ENCODE measurements around the gene SAMD11.
"Not testable (repeated sequence)": the region's sequence is repeated elsewhere in the genome, so short reads cannot be mapped to it uniquely, and the experiment has no call there.

The SAMD11 gene, protein sequence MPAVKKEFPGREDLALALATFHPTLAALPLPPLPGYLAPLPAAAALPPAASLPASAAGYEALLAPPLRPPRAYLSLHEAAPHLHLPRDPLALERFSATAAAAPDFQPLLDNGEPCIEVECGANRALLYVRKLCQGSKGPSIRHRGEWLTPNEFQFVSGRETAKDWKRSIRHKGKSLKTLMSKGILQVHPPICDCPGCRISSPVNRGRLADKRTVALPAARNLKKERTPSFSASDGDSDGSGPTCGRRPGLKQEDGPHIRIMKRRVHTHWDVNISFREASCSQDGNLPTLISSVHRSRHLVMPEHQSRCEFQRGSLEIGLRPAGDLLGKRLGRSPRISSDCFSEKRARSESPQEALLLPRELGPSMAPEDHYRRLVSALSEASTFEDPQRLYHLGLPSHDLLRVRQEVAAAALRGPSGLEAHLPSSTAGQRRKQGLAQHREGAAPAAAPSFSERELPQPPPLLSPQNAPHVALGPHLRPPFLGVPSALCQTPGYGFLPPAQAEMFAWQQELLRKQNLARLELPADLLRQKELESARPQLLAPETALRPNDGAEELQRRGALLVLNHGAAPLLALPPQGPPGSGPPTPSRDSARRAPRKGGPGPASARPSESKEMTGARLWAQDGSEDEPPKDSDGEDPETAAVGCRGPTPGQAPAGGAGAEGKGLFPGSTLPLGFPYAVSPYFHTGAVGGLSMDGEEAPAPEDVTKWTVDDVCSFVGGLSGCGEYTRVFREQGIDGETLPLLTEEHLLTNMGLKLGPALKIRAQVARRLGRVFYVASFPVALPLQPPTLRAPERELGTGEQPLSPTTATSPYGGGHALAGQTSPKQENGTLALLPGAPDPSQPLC

DNA sequence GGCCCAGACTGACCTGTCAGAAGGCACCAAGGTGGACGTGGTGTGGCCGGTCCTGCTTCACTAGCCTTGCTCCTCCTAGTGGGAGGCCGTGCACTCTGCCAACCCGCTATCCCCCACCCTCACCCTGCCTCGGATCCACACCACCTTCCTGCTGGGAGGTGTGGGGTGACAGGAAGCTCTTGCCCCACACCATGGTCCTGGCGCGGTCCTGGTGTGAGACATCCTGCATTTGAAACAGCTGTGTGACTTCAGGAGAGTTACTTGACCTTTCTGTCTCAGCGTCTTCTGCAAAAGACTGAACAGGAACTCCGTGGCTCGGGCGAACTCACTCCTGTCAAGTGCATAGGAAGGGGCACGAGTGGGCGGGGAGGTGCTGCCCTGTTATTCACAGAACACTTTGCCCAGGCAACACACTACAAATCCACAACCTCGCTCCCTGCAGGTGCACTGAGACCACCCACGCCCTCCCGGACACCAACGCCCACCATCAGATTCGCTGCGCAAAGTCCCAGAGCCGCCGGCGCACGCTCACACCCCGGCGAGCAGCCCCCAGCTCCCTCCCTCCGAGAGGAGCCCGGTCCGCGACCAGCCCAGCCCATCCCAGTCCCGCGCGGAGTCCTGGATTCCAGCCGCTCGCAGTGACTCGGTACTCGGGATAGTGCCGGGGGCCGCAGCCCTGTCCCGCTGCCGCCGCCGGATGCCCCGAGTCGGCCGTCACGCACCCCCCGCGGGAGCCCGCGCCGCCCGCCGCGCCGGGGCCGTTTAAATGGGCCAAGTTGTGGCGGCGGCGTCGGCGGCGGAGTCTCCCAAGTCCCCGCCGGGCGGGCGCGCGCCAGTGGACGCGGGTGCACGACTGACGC lies at the start of gene SAMD11:
TSS of gene SAMD11 (plus strand) at position 793 of the 860 bp plus-strand sequence. CDS start 509 bp downstream, outside the sequence.
- peak; percentile 71 to 72 for DNase-seq

DNA sequence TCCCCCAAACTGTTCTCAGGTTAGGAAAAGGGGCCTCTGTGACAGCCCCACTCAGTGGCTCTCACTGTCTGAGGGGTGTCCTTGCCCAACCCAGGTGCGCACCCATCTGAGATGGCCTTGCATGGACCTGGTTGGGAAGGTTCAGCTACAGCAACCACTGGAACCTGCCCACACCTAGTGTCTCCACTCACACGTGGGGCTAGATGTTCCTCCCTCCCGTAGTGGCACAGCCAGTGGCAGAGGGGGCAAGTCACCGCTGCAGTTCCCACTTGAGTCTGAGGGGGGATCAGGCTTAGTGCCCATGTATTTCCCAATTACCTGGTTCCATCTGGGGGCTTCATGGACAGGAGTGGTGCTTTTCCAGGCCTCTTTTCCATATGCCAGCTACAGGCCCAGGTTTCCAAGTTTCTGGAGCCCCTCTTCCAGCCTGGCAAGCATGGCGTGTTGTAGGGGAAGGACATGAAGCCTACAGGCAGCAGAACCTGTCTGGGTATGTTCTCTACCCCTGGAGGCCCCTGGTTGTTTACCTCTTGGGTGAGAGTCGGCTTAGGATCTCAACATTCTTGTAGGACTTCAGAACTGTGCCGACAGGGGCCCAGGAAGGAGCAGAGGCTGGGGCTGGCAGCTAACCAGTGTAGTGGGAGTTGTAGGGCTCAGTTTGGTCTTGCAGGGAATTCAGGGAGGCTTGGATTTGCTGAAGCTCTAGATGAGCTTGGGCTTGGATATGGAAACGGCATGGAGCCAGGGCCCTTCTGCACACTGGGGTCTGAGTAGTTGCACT lies 47.1 kb upstream of the SAMD11 start:
- not testable (repeated sequence) for DNase-seq

DNA sequence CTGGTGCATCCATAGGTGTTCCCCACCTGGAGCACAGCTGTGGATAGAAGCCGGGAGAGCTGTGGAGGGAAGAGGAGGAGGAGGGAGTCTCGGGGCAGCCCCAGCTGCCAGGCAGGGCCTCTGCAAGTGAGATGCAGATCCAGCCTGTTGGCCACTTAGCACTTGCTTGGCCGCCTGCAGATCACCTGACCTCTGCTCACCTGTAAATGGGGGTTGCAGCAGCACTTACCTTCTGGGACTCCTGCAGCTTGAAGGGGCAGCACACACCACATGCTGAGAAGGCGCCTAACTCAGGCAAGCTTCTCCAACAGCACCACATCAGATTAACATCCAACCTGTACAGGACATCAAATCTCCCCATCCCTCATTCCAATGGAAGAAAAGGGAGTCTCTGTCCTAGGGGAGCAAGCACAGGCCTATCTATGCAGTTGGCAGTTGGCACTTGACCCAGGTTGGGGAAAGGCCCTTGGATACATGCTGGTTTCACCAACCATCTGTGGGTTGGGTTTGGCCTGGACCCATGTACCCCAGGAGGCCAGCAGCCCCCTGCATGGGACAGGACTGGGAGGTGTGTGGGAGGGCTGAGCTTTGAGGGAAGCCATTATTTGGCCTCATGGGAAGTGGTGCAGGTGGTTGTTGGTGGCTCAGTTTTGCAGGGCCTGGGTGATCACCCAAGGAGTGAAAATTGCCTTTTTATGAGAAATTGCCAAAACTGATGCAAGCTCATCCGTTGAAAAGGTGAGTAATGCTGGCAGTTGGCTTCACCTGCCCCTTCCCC lies 46.3 kb upstream of the SAMD11 start:
- not testable (repeated sequence) for DNase-seq

DNA sequence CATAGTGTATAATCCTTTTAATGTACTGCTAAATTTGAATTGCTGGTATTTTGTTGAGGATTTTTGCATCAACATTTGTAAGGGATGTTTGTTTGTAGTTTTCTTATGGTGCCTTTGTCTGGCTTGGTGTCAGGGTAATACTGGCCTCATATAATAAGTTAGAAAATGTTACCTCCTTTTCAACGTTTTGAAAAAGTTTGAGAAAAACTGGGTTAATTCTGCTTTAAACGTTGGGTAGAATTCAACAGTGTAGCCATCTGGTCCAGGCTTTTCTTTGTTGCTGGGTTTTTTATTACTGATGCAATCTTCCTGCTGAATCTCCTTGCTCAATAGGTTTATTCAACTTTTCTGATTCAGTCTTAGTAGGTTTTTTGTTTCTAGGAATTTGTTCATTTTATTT lies 43.2 kb upstream of the SAMD11 start:
- DNase-seq = not testable (repeated sequence)

DNA sequence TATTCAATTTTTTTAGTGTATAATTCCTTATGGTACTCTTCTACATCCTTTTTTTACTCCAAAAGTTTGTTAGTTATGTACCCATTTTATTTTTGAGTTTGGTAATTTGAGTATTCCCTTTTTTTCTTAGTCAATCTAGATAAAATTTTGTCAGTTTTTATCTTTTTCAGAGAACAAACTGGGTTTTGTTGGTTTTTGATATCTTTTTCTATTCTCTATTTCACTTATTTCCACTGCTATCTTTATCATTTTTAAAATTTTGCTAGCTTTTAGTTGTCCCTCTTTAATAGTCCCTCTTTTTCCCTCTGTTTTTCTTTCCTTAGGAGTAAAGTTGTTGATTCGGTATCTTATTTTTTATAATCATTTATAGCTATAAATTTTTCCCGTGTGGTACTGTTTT lies 42.8 kb upstream of the SAMD11 start:
- DNase-seq = not testable (repeated sequence)

DNA sequence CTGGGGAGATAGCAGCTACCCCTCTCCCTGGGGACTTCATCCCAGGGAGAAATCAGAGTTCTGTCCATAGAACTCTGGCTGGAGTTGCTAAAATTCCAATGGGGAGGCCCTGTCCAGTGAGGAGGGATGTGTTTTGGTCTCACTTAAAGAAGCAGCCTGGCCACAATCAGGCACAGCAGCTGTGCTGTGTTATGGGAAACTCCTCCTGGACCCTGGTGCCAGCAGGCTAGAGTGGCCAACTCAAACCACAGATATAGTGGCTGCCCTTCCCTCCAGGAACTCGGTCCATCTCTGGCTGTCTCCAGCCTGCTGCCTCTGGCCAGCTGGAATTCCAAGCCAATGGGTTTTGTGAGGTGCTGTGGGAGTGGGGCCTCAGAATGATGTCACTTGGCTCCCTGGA lies 37.4 kb upstream of the SAMD11 start:
- DNase-seq = no peak

DNA sequence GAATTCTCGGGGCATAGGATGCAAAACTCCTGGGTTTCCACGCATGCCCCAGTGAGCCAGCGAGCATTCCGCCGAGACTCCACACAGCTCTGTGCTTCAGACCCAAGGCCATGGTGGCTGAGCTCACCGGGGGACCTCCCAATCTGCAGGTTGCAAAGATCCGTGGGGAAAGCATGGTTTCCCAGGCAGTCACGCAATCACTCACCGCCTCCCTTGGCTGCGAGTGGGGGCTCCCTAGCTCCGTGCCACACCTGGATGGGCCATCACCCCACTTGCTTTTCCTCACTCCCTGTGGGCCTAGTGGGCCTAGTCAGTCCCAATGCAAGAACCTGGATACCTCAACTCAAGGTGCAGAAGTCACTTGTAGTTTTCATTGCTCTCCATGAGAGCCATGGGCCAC lies 37.0 kb upstream of the SAMD11 start:
- DNase-seq = no peak

DNA sequence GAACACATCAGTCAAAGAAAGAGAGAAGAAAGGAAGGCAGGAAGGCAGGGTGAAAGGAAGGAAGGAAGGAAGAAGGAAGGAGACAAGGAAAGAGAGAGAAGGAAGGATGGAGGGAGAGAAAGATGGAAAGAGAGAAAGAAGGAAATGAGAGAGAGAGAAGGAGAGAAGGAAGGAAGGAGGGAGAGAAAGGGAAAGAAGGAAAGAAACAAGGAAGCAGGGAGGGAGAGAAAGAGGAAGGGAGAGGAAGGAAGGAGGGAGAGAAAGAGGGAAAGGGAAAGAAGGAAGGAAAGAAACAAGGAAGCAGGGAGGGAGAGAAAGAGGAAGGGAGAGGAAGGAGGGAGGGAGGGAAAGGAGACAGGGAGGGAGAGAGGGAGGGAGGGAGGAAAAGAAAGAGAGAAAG lies 35.4 kb upstream of the SAMD11 start:
- no peak for DNase-seq

DNA sequence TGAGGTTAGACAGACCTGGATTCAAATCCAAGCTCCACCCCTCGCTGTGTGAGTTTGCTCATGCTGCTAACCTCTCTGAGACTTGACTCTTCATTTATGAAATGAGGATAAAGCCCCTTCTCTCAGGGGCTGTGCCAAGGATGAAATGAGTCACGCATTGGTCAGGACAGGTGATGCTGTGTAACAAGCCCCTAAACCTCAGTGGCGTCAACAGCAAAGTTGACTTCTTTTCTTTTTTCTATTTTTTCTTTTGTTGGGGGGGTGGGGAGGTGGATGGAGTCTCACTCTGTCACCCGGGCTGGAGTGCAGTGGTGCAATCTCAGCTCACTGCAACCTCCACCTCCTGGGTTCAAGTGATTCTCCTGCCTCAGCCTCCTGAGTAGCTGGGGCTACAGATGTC lies 33.9 kb upstream of the SAMD11 start:
- DNase-seq = not testable (repeated sequence)

DNA sequence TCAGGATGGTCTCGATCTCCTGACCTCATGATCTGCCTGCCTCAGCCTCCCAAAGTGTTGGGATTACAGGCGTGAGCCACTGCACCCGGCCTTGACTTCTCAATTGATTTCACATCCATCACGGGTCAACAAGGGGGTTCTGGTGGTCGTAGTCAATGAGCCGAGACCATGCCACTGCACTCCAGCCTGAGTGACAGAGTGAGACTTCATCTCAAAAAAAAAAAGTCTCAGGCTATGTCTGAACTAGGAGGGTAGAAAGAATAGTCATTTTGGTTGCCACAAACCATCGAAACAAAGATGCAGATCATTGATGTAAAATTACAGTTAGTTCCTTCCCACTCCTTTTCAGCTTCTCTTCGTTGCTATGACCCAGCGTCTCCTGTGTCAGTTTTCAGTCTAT lies 33.5 kb upstream of the SAMD11 start:
- DNase-seq = peak in 1 of 2 experiments; percentile 21

DNA sequence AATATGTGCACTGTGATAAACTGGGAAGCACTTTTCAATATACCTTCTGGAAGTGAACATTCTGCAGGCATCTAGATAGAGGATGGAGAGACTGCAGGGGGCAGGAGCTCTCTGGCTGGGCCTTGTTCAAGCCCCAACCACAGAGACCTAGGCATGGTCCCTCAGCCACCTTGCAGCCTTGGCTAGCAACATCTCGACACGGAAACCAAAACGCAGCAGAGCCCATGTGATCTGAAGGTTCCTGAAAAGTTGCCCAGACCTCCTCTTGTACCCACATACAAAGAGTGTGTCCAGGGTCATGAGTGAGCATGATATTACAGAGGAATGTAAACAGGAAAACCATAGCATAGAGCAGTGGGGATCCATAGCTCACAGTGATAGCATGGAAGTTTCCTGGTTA lies 33.1 kb upstream of the SAMD11 start:
- no peak for DNase-seq

DNA sequence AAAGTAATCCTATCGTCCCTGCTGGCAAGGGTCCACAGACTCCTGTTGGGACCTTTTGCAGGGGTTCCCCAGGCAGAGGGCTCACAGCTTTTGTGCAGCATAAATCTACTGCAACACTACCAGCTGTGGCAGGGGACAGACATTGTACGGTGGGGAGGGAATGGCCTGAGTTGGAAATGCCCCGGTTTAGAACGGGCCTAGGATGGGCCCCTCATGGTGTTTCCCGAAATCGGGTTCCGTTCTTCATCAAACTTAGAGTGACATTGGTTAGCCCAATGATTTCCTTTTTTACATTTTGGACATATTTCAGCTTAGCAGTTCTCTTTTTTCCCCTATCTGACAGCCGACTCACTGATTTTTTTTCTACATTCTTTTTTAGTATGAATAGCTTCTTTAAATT lies 26.5 kb upstream of the SAMD11 start:
- DNase-seq = no peak

DNA sequence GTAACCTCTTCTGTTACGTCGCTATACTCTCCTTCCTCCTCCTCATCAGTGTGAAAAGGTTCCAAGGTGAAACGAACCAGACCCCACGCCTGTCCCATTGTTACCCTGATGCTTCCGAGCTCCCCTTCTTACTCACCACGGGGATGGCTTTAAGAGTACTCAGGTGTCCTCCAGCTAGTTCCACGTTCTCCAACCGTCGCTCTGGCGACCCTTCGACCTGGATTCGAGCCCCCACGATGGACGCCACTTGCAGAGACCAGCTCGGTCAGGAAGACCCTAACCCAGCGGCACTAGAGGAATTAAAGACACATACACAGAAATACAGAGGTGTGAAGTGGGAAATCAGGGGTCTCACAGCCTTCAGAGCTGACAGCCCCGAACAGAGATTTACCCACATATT lies 25.8 kb upstream of the SAMD11 start:
- DNase-seq = not testable (repeated sequence)

DNA sequence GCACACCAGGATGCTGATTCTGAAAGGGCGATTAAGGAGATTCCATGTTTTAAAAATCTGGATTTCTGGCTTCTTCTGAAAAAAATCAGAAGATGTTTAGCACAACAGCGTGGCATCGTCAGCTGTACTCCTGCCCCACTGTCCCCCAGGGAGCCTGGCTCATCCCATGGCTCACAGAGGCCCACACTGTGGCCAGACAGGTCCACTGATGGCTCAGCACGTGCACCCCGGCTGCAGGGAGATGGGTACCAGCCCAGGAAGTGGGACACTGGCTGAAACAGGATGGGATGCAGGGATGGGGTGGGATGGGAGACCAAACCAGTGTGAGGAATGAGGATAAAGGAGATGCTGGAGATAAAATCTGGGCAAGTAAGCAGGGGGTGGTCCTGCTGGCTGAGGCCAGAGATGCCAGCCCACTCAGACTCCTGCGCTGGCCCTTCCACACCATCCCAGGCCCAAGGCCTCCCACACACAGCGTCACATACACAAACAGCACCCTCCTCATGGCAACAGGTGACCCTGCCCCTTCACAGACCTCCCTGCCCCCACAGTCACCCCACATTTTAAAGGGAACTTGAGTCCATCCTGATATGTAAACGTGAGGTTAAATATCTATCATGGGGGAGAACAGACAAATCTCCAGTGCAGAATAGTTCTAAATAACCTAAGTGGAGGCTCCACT lies 23.9 kb upstream of the SAMD11 start:
- DNase-seq = no peak

DNA sequence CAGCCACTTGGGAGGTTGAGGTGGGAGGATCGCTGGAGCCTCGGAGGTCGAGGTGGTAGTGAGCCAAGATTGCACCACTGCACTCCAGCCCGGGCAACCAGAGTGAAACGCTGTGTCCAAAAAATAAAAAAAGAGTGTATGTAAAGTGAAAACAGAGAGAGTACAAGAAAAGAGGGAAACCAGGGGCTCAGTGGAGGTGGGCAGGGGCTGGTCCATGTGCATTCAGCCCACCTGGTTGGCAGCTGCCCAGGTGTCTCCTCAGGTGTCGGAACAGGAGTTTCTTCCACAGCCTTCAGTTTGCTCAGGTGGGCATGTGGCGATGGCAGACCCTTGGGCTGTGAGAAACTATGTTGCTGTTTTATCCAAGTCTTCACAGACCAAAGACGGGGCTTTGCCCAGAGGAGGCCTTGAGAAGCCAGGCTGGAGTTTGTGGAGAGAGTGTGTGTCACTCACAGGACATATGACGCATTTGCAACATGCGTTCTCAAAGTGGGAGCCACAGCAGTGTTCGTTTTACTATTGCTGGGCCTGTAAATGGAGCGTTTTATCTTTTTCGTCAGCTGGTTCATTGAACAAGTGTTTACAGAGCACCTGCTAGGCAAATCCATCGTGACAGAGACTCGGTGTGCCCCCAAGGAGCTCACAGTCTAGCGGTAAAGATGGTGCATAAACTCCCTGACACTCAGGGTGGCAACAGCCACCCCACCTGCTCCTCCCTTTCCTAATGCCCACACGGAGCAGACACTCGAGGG lies 22.4 kb upstream of the SAMD11 start:
- no peak for DNase-seq

DNA sequence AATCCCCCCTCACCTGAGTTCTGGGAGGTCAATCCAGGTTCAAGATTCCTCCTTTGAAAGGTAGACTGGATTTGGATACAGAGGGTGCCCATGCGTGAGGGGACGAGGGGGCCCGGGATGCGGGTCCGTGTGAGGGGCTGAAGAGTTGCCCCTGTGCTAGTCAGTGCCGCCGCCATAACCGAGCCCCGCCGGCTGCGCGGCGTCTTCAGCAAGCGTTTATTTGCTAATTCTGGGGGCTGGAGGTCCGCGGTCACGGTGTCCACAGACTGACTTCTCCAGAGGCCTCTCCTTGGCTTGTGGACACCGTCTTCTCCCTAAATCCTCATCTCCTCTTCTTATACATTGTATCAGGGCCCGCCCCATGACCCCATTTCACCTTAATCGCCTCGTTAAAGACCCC lies 20.9 kb upstream of the SAMD11 start:
- DNase-seq = no peak

DNA sequence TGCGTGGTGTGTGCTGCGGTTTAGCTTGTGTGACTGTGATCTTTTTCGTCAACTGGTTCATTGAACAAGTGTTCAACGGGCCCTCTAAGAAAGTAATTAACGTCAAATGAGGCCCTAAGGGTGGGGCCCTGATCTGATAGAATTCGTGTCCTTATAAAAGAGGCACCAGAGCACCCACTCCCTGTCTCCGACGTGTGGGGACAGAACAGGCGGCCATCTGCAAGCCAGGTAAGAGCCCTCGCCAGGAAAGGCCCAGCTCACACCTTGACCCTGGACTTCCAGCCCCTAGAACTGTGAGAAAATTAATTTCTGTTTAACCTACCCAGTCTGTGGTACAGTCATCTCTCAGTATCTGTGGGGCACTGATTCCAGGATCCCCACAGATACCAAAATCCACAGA lies 20.4 kb upstream of the SAMD11 start:
- DNase-seq = no peak

DNA sequence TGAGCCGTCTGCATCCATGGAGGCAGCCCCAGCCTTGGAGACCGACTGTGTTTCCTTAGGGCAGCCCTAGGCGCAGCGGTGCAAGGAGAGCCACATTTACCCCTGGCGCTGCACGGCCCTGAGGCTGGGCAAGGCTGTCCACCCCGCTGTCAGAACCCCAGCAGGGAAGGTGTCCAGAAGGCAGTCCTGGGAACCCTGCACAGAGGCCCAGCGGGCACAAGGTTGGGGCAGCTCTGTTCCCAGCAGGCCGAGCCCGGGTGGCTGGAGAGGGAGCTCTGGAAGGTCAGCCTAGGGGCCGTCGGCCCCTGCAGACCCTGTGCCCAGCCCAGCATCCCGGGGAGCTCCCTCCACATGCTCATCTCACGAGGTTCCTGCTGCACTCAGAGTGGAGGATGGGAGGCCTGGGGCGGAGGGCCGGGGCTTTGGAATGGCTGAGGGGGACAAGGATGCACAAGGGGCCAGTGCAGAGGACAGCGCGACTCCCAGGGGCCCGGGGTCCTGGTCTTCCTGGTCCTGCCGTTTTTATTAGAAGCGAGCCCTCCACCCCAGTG lies 19.9 kb upstream of the SAMD11 start:
- no peak for DNase-seq

DNA sequence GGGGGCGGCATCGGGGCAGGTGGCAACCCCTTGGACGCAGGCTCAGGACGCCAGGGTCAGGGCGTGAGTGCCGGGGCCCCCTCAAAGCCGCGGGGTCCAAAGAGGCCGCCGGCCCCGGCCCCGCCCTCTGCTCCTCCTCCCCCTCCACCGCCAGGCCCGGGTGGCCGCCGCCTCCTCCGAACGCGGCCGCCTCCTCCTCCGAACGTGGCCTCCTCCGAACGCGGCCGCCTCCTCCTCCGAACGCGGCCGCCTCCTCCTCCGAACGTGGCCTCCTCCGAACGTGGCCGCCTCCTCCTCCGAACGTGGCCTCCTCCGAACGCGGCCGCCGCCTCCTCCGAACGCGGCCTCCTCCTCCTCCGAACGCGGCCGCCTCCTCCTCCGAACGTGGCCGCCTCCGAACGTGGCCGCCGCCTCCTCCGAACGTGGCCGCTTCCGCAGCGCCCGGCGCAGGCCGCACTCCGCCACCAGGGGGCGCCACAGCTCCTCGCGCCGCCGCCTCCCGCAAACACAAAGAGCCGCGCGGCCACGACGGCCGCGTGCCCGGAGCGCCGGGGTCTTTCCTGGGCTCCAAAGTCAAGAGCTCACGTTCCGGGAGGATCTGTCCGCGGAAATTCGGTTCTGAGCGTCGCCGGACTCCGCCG lies 19.3 kb upstream of the SAMD11 start:
- DNase-seq = peak; percentile 87 to 92

Data from activated T-cell treated with anti-CD3 and anti-CD28 coated beads, Interleukin-2, amount 50 U/mL, for 48 hours (primary cell).